ENCODE data around the gene CDH4.

CDH4 gene

GRCh38 chr20:61753987-61754956, 502.2 kb downstream of the CDH4 start:
- H3K4me3 Mint-ChIP-seq: no peak overlapping the region
- no peaks in the 10 kb centered on the region for H3K27me3 Mint-ChIP-seq (ENCODE audit: low read depth)
- peaks cover 8% of the 10 kb centered on the region for H3K9me3 Mint-ChIP-seq
- H3K36me3 Mint-ChIP-seq (ENCODE audit: low read depth): no peaks in the 10 kb centered on the region
- H3K4me1 Mint-ChIP-seq (ENCODE audit: low read depth): no peaks in the 10 kb centered on the region
- no peak overlapping the region for H3K27ac Mint-ChIP-seq

DNA sequence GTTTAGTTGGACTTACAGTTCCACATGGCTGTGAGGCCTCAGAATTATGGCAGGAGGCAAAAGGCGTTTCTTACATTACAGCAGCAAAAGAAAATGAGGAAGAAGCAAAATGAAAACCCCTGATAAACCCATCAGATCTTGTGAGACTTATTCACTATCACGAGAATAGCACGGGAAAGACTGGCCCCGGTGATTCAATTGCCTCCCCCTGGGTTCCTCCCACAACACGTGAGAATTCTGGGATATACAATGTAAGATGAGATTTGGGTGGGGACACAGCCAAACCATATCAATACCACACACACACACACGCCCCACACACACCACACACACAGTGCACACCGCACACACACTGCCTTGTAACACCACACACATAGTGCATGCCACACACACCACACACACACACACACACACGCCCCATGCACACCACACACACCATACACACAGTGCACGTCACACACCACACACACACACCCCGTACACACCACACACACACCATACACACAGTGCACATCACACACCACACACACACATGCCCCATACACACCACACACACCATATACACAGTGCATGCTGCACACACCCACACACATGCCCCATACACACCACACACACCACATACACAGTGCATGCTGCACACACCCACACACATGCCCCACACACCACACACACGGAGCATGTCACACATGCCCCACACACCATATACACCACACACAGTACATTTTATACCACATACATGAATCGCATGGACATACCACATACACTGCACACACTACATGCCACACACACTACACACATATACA, 503.1 kb downstream of the CDH4 start:
- H3K4me3 Mint-ChIP-seq: no peak overlapping the region
- no peaks in the 10 kb centered on the region for H3K4me1 Mint-ChIP-seq (ENCODE audit: low read depth)
- H3K36me3 Mint-ChIP-seq (ENCODE audit: low read depth): no peaks in the 10 kb centered on the region
- no peak overlapping the region for H3K27ac Mint-ChIP-seq
- H3K9me3 Mint-ChIP-seq: peaks cover 3% of the 10 kb centered on the region
- H3K27me3 Mint-ChIP-seq (ENCODE audit: low read depth): no peaks in the 10 kb centered on the region

DNA sequence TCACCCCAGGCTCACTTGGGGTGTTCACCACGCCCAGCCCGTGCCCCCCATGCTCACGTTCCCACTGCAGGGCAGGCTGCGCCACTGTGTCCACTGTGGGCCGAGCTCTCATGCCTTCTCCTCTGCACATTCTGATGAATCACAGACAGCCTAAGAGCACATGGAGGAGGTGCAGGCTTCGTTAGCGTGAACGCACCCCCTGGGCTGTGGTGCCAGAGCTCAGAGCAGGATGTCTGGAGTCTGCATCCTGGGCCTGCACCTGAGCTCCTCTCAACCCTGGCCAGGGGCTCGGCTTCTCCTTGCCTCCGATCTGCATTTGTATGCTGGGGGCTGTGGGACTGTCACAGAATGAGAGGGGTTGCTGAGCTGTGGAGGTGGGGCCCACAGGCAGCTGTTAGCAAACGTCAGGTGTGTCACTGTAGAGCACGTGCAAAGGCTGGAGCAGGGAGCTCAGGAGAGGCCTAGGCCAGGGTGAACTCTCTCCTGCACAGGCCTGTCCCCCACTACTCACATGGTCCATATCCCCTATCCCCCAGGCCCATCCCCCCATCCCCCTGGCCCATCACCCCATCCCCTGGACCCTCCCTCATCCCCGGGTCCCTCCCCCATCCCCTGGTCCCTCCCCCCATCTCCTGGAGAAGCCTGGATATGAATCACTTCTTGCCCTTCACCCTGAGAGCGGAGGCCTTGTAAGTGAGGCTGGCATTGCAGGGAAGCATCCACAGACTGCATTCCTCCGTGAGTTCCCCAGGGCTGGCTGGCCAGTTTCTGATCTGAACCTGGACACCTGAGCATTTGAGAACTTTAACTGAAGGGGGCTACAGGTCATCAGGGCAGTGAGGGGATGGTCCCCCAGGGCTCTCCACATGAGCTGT, 504.1 kb downstream of the CDH4 start:
- Mint-ChIP-seq H3K4me1 (ENCODE audit: low read depth) (no peaks in the 10 kb centered on the region), H3K36me3 (ENCODE audit: low read depth) (no peaks in the 10 kb centered on the region)

DNA sequence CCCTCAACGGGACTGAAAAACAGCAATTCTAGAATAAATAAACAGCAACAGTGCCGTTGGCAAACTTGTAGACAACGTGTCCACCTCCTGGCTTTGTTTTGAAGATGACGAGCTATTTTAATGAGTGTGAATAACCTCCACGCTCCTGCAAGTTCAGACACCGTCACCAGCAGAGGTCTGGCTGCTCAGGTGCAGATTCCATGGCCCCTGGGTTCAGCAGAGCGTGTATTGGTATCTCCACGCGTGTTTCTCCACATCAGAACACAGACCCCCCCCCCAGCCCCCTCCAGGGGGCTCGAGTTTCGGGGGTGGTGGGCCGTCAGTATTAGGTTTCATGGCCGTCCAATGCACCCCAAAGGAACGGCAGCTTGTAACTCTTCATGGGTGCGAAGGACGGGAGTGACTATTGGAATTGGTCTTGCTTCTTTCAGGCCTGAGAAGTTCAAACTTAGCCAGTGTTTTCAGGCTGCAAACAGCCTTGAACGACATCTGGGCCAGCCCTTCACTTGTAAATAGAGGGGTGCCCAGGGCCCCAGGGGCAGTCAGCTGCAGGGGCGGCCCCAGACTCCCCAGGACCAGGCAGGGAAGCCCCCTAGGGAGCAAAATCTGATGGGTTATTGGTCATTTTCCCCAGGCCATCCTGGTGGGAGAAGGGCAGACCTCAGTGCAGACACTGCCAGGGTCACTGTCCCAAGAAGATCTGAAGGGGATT, 505.1 kb downstream of the CDH4 start:
- Mint-ChIP-seq H3K27me3 (ENCODE audit: low read depth) (no peaks in the 10 kb centered on the region), H3K9me3 (no peaks in the 10 kb centered on the region), H3K27ac (no peak overlapping the region), H3K4me1 (ENCODE audit: low read depth) (no peaks in the 10 kb centered on the region), H3K36me3 (ENCODE audit: low read depth) (no peaks in the 10 kb centered on the region), H3K4me3 (no peak overlapping the region)

More for the DNA sequence above, 504.1 kb downstream of the CDH4 start:
- Mint-ChIP-seq H3K27ac (no peak overlapping the region), H3K4me3 (no peak overlapping the region), H3K9me3 (no peaks in the 10 kb centered on the region), H3K27me3 (ENCODE audit: low read depth) (no peaks in the 10 kb centered on the region)

DNA sequence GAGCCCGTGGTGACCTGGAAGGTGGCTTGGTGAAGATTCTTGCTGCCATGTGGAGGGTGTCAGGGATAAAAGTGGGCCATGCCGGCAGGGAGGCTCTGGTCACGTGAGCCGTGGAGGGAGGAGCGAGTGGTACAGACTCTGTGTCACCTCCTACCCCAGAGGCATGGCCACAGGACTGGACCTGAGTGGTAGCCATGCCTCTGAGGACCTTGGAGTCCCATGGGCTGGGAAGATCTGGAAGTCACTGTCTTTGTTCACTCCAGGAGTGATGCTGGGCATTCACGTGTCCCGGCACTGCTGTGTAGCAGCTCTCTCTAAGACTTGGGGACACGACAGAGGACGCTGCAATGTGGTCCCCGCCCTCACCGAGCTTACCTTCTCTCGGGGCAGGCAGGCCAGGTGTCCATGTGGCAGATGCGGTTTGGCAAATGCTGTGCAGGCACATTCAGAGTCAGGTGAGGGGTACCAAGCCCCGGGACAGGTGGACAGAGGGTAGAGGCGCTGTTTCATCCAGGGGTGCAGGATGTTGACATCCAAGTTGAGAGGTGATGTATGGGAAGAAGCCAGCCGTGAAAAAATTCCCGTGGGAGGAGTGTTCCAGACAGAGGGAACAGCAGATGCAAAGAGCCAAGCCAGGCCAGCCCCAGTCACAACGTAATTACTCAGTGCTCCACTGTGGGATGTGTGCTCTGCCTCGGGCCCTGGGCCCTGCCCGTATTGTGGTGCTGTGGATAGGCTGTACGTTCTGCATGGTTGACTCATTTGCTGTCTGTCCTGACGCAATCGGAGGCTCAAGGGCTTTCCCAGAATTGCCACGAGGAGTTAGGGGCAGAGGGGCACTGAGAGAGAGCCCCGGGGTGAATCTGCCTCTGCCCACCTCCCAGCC, 505.9 kb downstream of the CDH4 start:
- Mint-ChIP-seq H3K9me3 (no peaks in the 10 kb centered on the region), H3K27me3 (ENCODE audit: low read depth) (no peaks in the 10 kb centered on the region), H3K36me3 (ENCODE audit: low read depth) (no peaks in the 10 kb centered on the region), H3K4me3 (no peak overlapping the region), H3K27ac (no peak overlapping the region), H3K4me1 (ENCODE audit: low read depth) (no peaks in the 10 kb centered on the region)

GRCh38 chr20:61758564-61759200, 506.6 kb downstream of the CDH4 start:
- Mint-ChIP-seq H3K36me3 (ENCODE audit: low read depth) (no peaks in the 10 kb centered on the region), H3K4me1 (ENCODE audit: low read depth) (no peaks in the 10 kb centered on the region), H3K4me3 (no peak overlapping the region), H3K27ac (no peak overlapping the region), H3K27me3 (ENCODE audit: low read depth) (no peaks in the 10 kb centered on the region), H3K9me3 (no peaks in the 10 kb centered on the region)

GRCh38 chr20:61759286-61760065, 507.4 kb downstream of the CDH4 start:
- H3K4me3 Mint-ChIP-seq: no peak overlapping the region

DNA sequence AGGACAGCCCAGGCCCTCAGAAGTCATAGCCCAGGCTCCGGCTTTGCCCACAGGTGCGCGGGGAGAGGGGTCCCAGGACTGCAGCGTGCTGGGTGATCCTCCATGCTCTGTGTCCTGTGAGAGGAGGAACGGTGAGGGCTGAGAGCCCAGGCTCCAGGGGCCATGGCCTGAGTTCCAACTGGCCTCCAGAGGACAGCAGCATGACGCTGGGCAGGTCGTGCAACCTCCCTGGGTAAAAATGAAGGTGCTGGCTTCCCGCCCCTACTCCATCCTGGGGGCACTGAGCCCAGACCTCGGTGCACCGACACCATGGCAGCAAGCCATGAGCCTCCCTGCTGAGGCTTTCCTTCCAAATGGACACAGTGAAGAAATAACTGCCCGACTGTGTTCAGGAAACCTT, 508.3 kb downstream of the CDH4 start:
- no peaks in the 10 kb centered on the region for H3K36me3 Mint-ChIP-seq (ENCODE audit: low read depth)
- H3K9me3 Mint-ChIP-seq: no peaks in the 10 kb centered on the region
- no peaks in the 10 kb centered on the region for H3K27me3 Mint-ChIP-seq (ENCODE audit: low read depth)
- H3K4me3 Mint-ChIP-seq: no peak overlapping the region
- H3K4me1 Mint-ChIP-seq (ENCODE audit: low read depth): no peaks in the 10 kb centered on the region
- no peak overlapping the region for H3K27ac Mint-ChIP-seq

More at GRCh38 chr20:61759286-61760065, 507.4 kb downstream of the CDH4 start:
- no peak overlapping the region for H3K27ac Mint-ChIP-seq
- H3K4me1 Mint-ChIP-seq (ENCODE audit: low read depth): no peaks in the 10 kb centered on the region
- H3K27me3 Mint-ChIP-seq (ENCODE audit: low read depth): no peaks in the 10 kb centered on the region
- H3K9me3 Mint-ChIP-seq: no peaks in the 10 kb centered on the region
- H3K36me3 Mint-ChIP-seq (ENCODE audit: low read depth): no peaks in the 10 kb centered on the region

DNA sequence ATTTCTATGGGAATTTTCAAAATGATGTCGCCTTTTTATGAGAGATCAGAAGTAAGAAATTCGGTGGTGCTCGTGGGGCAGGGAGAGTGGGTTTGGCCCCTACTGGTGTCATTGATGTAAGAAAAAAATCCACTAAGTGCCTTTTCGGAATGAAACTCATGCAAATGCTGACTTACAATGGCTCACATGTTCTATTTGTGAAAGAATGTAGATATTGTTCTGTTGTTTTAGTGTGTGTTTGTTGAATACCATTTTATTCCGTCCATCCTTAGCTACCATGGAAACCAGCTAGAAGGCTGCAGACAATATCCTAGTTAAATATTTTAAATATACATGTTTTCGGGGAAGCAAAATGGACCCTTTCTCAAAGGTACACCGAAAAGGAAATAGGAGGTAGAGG, 508.7 kb downstream of the CDH4 start:
- H3K27me3 Mint-ChIP-seq (ENCODE audit: low read depth): no peaks in the 10 kb centered on the region
- H3K4me1 Mint-ChIP-seq (ENCODE audit: low read depth): no peaks in the 10 kb centered on the region
- no peak overlapping the region for H3K27ac Mint-ChIP-seq
- no peak overlapping the region for H3K4me3 Mint-ChIP-seq
- H3K36me3 Mint-ChIP-seq (ENCODE audit: low read depth): no peaks in the 10 kb centered on the region
- no peaks in the 10 kb centered on the region for H3K9me3 Mint-ChIP-seq

GRCh38 chr20:61761453-61762166, 509.5 kb downstream of the CDH4 start:
- H3K4me1 Mint-ChIP-seq (ENCODE audit: low read depth): no peaks in the 10 kb centered on the region
- no peak overlapping the region for H3K27ac Mint-ChIP-seq
- no peaks in the 10 kb centered on the region for H3K27me3 Mint-ChIP-seq (ENCODE audit: low read depth)

DNA sequence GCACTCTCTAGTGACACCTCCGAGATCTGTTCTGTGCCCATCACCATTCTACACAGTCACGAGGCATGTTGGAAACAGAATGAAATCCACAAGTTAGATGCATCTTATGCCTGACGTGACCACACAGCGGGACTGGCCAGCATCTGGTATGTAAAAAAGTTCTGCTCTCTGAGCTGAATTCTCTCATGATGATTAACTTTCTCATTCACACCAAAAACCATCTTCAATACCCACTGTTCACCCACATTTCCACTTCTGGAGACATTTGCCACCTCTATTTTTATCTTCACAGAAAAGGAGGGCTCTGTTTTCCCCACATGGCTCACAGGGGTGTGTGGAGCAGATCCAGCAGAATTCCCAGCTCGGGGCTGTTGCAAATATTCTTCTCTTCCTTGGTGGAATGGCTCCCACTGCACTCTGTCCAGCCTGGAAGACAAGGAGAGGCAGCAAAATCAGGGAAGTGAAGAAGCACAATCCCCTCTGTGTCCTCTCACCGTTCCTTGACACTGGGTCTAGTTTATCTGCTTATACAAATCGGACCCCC, 510.2 kb downstream of the CDH4 start:
- Mint-ChIP-seq H3K4me1 (ENCODE audit: low read depth) (no peaks in the 10 kb centered on the region), H3K9me3 (no peaks in the 10 kb centered on the region), H3K27me3 (ENCODE audit: low read depth) (no peaks in the 10 kb centered on the region), H3K27ac (no peak overlapping the region), H3K36me3 (ENCODE audit: low read depth) (no peaks in the 10 kb centered on the region), H3K4me3 (no peak overlapping the region)

More at GRCh38 chr20:61761453-61762166, 509.5 kb downstream of the CDH4 start:
- H3K4me3 Mint-ChIP-seq: no peak overlapping the region
- no peaks in the 10 kb centered on the region for H3K9me3 Mint-ChIP-seq
- no peaks in the 10 kb centered on the region for H3K36me3 Mint-ChIP-seq (ENCODE audit: low read depth)
